NCI-H82 treated with DMSO at 0.1 percent for 48 hours (cell line): ENCODE results near the gene CFDP1.

Source experiments
- DNase-seq: peaks from one replicate; lab custom pipeline; 2025; ENCODE audit not compliant: unreplicated experiment; lab: John Stamatoyannopoulos, UW

CFDP1 gene

DNA sequence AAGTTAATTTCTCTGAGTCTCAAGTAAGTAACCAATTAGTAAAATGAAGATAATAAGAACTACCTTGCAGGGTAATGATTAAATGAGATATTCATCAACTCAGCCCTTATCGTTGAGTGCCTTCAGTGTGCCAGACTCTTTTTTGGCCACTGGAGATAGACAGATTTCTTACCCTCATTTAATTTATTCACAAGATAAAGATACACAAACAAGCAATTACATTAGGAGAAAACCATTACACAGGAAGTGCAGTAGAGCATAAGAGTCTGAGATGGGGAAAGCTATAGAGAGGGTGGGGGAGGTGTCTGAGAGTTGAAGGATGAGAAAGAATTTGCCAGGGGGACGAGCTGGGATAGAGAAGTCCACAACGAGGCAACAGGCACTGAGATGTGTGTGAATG, 109.4 kb downstream of the CFDP1 start:
- no peak for DNase-seq

DNA sequence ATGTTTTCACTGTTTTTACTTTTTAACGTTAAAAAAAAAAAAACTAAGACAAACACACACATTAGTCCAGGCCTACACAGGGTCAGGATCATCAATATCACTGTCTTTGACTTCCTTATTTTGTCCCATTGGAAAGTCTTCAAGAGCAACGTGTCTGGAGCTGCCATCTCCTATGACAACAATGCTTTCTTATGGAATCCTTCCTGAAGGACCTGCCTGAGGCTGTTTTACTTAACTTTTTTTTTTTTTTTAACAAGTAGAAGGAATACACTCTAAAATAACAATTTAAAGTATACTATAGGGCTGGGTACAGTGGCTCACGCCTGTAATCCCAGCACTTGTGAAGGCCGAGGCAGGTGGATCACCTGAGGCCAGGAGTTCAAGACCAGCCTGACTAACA, 110.1 kb downstream of the CFDP1 start:
- no peak for DNase-seq

DNA sequence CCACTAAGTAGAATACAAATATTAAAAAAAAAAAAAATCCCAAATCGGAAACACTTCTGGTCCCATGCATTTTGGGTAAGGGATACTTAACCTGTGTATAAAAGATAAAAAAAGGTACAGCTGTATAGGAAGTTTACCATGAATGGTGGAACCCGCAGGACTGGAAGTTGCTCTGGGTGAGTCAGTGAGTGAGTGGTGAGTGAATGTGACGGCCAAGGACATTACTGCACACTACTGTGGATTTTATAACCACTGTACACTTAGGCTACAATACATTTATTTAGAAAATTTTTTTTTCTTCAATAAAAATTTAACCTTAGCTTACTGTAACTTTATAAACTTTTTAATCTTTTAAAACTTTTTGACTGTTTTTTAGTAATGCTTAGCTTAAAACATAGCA, 110.6 kb downstream of the CFDP1 start:
- no peak for DNase-seq

DNA sequence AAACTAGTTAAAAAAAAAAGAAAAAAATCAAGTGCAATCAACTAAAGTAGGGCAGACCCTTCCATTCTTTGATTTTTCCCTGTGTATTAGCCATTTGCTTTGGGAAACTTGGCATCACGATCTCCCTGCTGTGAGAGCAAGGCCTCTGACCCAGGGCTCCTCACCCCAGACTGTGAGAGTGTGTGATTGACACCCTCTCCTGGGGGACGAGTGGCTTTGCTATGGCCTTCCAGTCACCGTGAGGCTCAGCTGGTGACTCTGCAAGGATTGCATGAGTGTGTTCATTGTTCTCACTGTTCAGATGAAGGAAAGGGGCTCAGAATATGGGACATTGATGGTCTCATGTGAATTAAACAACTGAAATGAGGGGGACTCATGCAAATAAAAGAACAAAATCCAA, 112.9 kb downstream of the CFDP1 start:
- DNase-seq, result no peak

DNA sequence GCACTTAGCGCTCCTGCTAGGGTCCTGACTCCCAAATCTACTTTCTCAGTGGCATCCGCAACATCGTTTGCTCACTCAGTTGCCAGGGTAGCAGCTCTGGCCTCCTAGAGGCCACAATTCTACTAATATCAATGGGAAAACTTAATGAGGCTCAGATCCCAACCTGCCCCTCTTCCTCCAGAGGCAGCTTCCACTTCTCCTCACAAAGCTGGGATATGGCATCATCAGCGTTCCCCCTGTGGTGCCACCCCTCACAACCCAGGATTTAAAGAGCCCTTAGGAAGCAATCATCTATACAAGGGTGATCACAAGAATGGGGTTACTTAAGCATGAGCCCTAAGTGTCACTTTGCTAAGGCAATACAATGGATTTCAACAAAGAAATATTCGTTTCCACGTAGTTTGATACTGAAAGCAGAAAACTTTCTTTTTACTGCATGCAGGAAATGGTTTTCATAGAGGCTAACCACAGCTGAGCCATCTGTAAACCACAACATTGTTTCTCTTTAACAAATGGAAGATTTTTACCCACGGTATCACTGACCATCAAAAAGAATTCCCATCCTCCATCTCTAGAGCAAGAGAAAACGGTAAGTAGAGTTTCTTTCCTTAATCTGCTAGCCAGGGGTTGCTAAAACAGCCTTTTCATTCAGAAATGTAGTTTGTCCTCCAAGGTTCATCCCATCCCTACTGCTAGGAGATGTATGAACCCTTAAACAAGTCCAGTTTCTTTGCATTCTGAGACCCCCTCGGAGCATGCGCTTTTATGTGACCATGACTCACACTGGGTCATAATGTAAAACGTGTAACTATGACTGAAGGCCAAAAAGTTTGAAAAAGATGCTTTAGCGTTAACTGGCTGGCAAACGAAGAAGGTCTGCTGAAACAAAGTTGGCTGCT, 113.5 kb downstream of the CFDP1 start:
- no peak for DNase-seq

DNA sequence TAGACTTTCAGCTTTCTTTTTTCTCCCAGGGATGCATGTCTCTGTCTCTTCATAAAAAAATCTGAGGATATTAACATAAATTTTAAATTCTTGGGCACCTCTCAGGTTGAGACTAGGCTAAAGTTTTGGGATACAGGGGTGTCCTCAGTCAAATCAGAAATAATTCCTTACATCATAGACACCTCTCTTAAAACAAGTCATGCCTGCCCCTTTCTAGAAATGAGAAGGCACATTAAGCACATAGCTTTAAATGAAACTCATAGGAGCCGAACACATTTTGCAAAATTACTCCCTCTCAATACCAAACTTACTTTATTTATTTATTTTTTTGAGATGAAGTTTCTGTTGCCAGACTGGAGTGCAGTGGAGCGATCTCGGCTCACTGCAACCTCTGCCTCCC, 114.6 kb downstream of the CFDP1 start:
- no peak for DNase-seq

DNA sequence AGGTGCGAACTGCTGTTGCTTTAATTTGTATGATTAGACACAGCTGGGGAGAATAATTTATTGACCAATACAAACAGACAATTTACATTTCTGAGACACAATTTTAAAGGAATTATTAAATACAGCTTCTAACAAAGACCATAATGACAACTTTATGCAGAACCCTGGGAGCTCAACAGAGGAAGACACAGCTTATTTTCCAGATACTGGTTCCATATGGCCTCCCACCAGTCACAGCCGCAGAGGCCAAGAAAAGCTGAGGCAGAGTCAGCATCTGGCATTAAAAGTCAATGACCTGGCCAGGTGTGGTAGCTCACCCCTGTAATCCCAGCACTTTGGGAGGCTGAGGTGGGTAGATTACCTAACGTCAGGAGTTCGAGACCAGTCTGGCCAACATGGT, 115.8 kb downstream of the CFDP1 start:
- DNase-seq, result no peak

DNA sequence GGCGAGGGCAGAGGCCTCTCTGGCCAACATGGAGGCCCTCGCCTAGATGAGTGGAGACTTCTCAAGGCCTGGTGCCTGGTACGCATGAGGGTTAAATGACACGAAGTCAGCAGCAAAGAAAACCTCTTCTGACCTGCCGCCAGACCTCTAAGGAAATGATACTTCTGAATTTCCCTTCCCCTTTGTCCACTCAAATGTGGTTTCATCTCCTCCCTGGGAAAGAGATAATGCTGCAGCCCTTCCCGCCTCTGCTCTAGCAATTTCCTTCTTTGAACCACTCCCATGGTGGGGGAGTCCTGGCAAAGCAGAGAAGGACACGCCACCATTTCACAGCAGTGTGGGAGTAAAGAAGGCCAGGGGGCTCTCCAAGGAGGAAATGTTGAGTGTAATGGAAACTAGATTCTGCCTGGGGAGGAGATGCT, 116.2 kb downstream of the CFDP1 start:
- DNase-seq, result no peak

DNA sequence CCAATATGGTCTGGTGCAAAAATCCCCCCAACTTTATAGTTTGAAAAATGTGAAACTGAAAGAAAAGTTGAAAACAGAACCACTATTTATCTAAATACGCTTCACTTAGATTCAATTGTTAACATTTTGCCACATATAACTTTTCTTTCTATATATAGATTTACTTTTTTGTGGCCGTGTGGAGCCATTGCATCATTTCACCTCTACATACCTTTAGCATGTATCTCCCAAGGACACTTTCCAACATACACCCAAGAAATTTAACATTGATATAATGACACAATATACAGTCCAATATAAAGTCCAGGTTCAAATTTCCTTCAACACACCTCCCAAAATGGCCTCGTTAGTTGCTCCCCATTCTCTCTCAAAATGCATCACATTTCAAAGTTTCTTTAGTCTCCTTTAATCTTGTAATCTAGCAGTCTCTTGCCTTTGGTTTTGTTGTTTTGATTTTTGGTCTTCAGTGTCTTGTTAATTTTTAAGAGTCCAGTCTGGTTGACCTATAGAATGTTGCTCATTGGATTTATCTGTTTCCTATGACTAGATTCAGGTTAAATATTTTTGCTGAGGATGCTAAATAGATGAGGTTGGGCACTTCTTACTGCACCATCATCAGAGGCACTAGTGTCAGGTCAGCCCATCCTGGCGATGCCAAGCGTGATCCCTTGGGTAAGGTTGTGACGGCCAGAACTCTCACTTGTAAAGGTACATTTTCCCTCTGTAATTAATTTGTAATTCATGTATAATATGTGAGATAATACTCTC, 117.6 kb downstream of the CFDP1 start:
- no peak for DNase-seq

DNA sequence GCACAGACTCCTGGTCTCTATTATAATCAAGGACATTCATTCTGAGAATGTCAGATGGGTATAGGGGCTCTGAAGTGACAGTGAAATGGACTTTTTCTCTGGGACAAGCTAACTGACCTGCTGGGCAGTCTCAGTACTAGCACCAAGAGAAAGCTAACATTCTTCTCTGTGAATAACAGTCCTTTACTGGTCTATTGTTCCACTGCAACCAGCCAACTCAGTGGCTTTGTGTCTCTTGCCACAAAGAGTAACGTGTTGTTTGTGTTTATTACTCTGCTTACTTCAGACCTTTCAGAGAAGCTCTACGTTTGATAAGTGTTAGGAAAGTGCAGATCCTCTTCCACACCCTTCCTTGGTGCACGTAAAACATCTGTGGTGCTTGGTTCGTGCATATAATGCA, 120.4 kb downstream of the CFDP1 start:
- DNase-seq, result no peak

DNA sequence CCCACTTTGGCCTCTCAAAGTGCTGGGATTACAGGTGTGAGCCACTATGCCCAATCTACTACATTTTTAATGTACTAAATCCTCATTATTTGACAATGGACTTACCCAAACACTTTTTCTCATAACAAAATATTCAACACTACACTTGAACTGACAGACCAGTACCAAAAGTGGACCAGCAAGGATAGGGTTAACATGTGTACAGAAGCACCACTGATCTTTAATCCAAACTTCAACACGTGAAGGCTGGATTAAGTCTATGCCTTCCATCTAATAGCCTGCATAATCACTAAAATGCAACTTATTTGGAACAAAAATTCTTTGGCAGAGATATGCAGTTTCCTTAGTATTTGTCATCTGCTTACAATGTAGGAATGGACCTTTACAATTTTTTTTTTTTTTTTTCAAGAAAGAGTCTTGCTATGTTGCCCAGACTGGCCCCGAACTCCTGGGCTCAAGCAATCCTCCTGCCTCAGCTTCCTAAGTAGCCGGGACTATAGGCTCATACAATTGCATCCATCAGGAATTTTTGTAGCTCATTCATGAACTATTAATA, 121.8 kb downstream of the CFDP1 start:
- DNase-seq, result no peak

DNA sequence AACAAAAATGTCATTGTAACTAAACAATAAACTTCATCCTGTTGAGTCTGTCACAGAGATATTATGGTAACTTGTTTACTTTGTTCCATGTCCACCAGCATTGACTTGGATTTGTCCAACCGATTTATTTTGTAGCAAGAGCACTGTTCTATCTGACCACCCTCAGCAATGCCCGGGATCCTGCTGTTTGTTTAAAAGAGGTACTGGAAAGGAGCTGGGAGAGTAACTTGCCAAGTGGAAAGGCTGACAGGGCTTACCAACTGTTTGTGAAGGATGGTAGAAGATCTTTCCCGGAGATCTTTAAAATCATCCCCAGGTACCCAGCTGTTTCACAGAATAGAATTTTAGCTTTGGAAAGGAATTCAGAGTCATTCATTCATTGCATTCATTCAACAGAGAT, 122.8 kb downstream of the CFDP1 start:
- no peak for DNase-seq

DNA sequence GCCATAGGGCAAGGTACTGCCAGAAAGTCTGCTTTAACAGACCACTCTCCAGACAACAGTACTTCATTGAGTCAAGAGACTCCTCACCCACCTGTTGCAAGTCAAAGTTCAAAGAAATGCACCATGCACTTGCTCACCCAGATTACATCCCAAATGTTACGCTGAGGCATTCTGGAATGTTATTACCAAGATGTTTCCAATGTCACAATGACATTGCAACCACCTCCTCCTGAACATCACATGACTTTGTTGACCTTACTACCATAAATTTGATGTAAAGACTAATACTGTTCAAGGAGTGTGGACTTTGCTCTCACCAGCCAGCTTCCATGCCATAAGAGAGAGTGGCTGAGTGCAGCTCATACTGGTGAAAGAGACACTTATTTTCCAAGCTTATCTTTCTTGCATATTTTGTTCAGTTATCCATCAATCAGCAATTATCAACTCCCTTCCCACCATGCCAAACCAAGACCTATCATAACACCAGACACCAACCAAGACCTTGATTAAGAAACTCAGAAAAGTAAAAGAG, 123.3 kb downstream of the CFDP1 start:
- DNase-seq, result no peak

DNA sequence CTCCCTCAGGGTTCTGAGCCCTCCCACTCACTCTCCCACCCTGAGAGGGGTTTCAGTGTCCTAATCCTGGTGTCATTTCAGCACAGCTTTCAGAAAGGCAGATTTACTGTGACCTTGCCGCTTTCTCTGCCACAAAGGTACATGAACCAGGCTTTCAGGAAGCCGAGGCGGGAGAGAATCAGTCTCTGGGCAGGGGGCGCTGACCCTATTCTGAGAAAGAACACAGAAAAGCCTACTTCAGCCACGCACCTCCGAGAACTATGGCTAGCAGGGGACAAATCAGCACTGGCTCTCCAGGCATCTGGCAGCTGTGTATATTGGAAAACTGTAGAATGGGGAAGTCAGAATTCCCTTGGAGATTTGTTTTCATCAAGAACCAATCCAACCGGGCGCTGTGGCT, 124.1 kb downstream of the CFDP1 start:
- no peak for DNase-seq

DNA sequence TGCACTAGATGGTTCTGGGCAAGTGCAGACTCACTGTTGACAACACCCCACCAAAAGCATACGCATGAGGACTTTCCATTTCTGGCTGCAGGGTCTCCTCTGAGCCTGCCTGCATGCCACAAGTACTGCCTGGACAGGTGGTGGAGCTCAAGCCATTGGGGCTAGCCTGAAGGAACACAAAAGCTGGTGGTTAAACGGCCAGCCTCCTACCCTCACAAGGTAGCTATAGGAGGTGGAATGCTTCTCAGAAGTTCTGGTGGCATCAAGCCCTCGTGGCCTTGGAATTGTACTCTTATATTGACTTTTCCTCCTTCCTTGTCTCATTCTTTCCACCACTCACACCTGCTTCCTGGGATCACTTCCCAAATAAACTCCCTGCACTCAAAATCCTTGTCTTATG, 125.3 kb downstream of the CFDP1 start:
- DNase-seq, result no peak

DNA sequence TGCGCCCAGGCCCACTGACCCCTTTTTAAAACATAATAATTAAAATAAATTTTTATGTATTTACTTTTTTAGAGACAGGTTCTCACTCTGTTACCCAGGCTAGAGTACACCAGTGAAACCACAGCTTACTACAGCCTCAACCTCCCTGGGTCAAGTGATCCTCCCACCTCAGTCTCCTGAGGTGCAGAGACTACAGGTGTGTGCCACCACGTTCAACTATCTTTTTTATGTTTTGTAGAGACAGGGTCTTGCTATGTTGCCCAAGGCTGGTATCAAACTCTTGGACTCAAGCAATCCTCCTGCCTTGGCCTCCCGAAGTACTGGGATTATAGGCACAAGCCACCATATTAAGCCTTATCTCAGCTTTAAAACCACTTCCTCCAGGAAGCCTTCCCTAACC, 125.8 kb downstream of the CFDP1 start:
- no peak for DNase-seq

DNA sequence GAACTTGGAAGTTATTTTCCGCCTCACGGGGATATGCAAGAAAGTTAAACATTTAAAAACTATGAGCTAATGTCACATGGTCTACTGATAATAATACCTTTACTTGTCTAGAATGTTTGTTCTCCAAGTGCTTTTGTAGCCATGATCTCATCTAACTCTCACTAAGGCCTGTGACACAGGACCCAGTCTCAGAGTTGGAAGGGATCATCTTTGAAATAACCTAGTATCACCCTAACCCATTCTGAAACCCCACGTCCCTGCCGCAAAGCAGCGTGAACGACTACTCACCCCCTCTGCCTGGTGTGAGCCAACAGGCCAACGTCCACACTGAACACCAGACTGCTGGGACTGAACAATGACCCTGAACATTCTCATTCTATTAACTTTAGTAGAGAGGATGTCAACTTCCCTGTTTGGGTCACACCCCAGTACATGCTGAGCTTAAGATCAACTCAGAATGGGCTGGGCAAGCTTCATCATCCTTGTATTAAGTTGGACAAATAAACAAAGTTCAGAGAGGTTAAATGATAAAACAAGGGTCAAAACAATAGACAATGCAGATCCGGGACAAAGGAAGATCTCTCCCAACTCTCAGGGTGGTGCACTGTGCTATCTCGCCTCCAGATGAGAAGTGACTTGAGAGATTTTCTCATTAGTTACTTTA, 127.1 kb downstream of the CFDP1 start:
- DNase-seq, result no peak

DNA sequence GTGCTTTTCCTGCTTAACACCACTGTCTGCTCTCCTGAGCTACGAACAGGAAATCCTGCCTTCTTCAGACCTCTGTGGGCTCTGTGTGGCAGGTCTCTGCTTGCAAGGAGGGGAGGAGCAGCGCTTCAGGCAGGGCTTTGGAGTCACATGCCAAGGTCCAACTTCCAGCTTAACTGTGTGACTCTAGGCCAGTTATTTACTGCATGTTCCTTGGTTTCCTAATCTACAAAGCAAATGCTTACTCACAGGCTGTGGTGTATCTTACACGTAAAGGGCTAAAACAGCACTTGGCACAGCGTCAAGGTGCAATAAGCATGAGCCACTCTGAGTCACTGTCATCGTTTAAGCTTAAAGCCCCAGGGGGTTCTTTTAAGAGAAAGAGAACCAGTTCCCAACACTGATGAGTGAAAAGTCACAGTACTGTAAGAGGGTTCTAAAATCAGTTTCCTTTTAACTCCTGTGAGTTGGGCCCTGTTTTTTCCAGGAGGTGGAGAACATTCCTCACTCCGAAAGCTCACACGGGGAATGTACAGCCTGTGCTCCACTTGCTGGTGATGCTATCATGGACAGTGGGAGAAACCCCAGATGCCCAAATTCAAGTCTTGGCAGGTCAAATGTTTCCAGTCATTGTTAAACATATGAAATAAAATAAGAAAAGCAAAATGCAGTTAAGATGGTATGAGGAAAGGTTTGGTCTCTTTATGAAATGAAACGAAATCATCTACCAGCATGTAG, 127.8 kb downstream of the CFDP1 start:
- no peak for DNase-seq

DNA sequence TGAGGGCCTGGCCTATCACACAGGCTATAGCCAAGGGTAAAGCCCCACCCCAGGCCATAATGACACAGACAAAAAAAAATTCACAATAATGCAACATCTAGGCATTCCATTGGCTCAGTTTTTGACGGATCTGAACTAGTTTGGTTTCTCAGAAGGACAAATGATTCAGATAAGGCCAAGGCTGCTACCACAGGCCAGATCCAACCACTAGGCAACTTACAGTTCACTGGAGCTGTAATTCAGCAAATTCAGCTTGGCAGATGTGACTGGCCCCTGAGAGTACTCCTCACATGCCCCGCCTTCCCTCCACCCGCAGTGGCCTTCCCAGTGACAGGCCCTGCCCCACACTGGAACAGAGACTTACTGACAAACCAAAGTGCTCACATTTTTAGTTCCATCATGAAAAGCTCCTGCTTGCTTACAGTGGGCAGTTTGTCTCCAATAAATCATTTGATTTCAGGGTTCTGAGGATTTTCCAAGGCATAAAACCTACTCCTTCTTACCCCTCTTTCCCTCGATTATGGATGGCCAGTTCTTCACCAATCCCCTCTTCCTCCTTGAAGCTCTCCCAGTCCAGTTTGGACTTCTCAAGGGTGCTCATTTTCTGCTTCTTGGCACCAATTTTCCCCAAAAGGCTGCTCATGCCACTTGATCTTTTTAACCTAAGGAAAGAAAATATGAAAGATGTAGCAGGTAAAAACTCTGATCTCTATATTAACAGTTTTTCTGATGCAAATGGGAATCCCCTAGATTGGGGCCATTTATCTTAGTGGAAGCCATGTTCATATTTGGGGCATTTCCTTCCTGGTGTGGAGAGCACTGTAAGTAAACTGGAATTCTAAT, 128.6 kb downstream of the CFDP1 start:
- no peak for DNase-seq

DNA sequence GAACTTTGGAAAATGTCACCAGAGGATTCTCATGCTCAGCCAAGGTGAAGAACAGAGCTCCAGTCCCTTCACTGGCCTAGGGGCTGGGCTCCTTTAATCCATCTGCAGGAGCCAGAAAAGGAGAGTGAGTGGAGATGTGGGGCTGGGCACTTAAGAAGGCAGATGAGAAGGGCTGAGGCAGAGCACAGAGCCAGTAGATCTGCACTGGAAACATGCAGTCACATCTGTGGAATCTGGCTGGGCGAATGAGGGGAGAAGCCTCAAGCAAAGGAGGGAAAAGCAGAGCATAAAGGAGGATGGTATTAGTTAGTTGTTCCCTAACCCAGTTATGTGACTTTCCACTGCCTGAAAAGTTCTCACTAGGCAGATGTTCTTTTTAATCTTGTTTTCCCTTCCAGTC, 131.5 kb downstream of the CFDP1 start:
- DNase-seq, result no peak
